RPMI8226 (cell line): ENCODE results near the gene ZNF76.

ENCODE experiments used
- DNase-seq: peaks from one replicate; pipeline ENCODE4 v3.0.0-alpha.2; 2015

ZNF76 gene

DNA sequence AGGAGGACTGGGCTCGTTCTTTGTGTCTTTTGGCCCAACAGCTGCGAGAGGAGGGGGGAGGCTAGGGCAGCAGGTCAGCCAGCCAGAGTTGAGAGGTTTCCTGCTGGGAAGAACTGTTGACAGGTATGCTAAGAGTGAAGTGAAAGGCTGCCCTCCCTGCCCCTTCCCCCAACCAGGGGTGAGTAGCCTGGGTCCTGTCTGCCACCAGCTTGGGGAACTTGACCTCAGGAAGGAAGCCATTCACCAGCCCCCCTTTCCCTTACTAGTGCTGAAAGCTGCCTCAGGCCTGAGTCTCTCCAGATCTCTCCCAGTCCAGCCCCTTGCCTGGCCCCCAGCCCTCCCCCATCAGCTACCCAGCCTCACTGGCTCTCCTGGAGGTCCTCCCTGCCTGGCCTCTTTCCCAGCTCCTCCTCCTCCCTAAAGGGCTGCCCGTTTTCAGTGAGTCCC is 20.7 kb upstream of the ZNF76 start:
- no peak for DNase-seq

DNA sequence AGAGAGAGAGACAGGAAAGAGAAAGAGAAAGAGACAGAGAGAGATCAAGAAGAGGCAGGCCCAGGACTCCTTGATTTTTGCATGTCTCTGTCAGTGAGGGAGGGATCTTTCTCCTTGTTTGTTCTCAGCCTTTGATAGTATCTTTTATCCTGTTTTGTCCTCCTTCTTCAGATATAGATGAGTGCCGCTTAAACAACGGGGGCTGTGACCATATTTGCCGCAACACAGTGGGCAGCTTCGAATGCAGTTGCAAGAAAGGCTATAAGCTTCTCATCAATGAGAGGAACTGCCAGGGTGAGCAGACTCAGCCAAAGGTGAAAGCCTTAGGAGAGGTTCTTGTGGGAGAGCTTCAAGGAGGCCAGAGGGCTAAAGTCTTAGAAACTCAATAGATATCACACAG is 20.0 kb upstream of the ZNF76 start:
- DNase-seq, result no peak

DNA sequence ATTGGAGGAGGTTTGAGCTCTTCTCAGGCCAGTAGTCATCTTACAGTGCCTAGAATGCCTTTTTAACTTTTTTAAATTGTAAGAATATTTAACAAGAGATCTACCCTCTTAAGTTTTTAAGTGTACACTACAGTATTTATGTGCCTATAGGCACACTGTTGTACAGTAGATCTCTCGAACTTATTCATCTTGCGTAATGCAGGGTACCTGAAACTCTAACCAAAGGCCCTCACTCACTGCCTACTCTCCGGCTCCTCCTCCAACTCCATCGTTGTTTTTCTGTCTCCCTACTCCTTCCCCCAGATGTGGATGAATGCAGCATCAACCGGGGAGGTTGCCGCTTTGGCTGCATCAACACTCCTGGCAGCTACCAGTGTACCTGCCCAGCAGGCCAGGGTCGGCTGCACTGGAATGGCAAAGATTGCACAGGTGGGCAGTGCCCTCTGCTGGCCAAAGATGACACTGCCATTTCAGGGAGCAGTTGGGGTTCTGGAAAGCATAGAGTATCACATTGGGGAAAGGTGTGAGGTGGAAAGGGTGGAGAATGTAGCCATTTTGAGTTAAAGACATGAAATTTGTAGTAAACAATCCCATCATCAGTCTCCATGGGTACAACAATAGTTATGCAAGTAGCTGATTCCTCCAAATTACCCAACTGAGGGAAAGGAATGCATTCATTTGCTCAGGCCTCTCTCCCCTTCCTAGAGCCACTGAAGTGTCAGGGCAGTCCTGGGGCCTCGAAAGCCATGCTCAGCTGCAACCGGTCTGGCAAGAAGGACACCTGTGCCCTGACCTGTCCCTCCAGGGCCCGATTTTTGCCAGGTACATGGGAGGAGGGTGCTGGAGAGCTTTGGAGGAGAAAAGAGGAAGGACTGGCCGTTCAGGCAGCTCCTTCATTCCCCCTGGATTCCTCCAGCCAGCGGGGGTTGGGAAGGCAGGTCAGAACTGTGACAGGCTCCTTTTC is 18.4 kb upstream of the ZNF76 start:
- peak; percentile 73 for DNase-seq

DNA sequence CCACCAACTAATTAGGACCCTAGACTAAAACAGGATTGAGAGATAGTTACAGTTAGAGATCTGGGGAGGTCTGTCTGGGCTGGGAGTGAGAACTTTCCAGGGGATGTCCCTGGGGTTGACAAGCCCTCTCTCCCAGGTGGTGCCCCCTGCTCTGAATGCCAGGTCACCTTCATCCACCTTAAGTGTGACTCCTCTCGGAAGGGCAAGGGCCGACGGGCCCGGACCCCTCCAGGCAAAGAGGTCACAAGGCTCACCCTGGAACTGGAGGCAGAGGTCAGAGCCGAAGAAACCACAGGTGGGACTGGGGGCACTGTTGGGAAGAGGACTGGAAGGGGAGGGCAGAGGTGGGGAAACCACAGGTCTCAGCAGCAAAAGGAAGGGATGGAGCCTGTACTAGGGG is 17.0 kb upstream of the ZNF76 start:
- no peak for DNase-seq

DNA sequence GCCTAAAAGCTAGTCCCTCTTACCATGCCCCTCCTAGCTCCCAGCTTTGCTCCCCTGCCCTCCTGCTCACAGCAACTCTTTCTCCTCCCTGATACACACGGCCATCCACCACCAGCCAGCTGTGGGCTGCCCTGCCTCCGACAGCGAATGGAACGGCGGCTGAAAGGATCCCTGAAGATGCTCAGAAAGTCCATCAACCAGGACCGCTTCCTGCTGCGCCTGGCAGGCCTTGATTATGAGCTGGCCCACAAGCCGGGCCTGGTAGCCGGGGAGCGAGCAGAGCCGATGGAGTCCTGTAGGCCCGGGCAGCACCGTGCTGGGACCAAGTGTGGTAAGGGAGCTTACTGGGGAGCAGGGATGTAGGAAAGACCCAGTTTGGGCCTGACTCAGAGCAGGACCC is 16.6 kb upstream of the ZNF76 start:
- DNase-seq, result no peak

DNA sequence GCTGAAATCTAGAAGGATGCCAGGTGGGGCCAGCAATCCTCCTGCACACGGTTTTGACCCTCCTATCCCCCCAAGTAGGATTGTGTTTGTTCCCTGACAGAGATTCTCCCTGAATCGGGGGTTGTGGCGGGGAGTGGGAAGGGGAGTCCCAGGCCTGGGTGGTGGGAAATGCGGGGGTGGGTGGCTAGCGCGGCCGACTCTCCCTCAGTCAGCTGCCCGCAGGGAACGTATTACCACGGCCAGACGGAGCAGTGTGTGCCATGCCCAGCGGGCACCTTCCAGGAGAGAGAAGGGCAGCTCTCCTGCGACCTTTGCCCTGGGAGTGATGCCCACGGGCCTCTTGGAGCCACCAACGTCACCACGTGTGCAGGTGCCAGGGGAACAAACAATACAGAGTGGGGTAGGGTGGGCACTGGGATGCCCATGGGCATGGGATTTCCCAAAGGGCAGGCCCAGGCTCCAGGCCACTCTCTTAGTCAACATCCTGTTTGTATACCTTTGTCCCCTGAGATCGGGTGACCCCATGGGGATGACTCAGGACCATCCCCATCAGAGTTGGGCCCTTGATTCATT is 16.1 kb upstream of the ZNF76 start:
- no peak for DNase-seq

DNA sequence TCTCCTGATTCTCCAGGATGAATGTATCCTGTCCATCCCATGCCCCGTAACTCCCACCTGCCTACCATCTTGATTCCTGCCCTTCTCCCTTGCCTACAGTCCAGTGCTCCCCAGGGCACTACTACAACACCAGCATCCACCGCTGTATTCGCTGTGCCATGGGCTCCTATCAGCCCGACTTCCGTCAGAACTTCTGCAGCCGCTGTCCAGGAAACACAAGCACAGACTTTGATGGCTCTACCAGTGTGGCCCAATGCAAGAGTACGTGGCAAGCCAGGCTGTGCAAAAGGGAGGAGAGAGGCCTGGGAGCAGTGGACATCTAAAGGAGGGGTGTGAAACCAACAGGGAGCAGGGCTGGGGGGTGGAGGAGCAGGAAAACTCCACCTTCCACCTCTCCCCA is 15.0 kb upstream of the ZNF76 start:
- DNase-seq, result no peak

DNA sequence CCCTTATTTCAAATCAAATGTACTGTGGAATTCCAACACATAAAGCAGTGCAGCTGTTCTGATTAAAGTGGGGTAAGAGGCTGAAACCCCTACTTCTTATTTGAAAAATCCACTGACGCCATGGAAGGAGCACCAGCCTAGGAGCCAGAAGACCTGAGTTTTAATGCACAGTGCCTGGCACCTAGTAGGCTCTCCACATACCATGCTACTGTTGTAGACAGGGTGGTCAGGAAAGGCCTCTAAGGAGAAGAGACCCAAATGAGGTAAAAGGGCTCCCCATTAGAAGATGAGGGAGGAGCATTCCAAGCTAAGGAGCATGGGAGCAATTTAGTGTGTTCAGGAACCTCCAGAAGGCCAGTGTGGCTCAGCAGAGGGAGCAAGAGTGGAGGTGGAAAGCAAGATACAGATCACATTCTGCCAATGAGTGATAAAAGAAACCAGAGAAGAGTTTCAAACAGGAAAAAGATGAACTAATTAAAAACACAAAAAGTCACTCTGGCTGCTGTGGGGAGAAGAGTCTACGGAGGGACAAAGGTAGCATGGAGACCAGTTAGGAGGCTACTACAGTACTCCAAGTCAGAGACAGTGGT is 11.8 kb upstream of the ZNF76 start:
- DNase-seq, result no peak

DNA sequence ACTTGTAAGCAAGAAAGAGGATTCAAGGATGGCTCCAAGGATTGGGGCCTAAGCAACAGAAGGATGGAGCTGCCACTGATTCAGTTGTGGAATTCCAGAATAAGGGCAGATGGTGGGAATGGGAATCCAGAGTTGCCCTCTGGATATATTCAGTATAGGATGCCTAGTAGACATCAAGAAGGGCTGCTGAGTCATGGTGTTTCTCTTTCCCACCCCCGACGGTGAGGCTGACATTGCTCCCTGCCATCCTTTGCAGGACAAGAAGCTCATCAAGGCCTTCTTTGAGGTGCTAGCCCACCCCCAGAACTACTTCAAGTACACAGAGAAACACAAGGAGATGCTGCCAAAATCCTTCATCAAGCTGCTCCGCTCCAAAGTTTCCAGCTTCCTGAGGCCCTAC is 11.2 kb upstream of the ZNF76 start:
- peak; percentile 16 for DNase-seq

DNA sequence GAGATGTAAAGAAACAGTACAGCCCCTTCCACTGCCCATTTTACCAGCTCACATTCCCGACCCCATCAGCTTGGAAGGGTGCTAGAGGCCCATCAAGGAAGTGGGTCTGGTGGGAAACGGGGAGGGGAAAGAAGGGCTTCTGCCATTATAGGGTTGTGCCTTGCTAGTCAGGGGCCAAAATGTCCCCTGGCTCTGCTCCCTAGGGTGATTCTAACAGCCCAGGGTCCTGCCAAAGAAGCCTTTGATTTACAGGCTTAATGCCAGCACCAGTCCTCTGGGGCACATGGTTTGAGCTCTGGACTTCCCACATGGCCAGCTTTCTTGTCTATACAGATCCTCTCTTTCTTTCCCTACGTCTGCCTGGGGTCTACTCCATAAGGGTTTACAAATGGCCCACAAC is 10.6 kb upstream of the ZNF76 start:
- no peak for DNase-seq

DNA sequence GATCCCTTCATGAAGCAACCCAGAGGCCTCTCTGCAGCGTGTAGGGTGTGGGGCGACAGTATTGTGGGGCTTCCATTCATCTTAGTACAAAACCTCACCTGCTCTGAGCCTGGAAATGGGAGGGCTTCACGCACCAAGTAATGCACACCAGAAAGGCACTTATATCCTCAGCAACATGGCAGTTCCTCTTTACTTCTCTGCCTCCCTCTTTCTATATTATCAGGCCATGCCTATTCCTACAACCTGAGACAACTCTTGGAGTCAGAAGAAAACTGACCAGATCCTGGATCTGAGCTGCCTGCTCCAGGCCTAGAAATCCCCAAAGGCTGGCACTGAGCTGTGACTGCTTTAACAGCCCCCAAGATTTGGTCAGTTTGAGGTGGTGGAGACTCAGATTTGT is 7.6 kb upstream of the ZNF76 start:
- no peak for DNase-seq

DNA sequence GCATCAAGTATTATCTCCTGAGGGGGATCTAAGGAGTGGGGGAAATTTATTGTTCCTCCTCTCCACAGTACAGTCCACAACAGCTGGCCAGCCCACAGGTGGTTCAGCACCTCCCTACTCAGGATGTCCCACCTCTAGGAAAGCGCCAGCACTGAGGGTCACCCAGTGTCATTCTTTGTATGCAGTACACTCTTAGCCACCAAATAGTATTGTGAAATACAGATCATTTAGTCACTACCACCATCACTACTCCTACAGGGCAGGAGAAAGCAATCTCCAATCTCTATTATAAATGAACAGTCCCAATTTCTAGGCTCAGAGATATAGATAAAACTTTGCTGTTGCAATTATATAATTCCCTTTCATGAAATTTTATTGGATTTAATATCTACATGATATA is 6.3 kb upstream of the ZNF76 start:
- DNase-seq, result no peak

DNA sequence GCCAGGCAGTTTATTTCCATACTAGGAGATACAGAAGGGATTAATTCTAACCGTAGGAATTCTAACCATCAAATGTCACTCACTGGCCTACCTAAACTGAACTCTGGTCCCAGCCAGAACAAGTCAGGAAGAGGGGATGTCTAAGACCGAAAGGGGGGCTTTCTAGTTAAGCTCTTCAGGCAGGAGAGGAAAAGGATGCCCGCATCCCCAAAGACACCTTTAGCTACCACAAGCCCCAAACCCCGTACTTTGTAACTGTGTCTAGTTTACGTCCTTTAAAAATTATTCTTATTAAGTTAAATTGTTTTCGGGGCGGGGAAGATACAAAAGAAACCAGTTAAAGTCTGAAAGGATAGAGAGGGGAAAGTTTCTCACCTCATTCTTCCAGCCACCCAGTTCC is 1.2 kb upstream of the ZNF76 start:
- DNase-seq, result no peak

DNA sequence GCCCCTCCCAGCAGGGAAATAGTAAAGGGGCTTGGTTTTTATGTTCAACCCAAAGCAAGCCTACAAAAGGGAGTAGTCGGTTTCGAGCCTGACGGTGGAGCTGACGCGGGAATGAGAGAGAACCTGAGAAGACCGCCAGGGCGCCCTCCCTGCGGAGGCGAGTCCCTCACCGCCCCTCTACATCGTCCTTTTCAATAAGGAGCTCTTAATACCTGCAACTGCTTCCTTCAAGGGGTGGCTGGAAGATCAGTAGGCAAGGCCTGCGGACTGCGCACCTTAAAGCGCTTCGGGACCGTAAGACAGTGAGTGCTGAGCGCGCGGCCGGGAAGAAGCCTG is 709 bp upstream of the ZNF76 start:
- no peak for DNase-seq

DNA sequence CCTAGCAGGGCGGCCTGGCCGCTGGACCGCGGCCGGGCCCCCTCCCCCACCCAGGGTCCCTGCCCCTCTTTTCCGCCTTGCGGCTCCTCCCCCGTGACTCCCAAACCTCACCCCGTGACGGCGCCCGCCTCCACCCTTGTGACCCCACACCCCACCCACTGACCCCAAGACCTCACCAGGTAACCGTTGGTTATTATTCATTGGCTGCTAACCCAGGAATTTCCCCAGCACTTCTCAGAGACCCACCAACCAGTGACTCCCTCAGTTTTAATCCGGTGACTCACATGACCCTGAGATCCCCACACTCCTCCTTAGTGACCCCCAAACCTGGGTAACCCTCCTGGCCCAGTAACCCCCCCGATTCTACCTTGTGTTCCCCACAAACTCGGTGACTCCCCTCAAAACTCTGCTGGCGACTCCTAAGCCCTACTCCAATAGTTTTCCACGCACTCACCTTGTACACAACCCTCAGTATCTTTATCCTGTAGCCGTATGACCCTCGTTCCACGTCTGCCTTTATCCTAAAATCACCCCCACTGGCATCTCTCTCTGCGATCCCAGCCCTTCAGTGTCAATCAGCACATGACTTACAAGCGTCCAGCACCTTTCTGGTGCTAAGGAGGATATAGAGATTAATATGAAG is 534 bp downstream of the ZNF76 start:
- peak; percentile 82 for DNase-seq

DNA sequence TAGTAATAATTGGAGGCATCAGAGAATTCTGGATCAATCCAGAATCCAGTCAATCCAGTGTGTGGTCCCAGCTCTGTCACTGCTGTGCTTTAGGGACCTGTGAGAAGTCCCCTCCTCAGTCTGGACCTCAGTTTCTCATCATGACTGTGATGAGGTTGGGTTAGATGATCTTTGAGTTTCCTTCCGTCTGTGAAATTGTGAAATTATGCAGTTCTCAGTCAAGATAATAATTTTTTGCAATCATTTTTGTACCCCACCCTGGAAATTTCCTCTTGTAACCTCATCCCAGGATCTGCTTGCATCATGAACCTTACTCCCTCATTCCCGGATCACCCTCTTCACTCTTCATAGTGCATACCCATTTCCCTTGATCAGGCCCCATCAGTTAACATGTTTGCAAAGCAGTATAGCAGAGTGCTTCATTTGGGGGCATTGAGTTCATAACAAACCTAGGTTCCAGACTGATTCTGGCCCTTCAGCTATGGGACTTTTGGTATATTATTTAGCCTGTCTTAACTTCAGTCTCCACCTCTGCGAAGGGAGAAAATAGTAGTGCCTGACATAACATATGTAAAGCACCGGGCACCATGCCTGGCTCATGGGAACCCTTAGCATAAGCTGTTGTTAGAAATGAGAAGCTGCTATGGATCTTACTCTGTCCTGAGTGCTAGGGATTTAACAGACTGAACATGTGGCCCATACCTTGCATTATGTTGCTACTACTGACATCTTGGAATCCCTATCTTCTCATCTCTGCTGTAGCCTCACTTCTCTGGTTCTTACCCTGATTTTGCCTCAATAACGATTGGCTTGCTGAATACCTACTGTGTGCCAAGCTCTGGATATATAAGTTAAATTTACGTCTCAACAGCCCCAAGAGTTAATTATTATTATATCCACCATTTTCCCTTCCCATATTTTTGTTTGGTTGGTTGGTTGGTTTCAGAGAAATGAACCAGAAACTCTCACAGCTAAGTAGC is 1.3 kb downstream of the ZNF76 start:
- DNase-seq, result no peak

DNA sequence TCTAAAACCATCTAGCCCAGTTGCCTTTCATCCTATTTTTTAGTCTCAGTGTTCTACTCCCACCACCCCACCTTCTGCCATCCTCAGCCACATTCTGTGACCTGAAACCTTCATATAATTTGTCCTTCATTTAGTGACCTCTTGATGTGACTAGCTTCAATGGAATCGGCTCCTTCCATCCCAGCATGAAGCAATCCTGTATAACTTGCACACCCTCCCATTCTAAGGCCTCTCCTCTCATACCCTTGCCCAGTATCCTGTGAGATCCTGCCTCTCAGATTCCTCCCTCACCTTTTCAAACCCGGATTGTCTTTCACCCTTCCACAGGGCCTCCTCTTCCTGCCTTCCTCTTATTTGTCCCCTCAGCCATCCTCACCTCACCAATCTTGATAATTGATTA is 3.1 kb downstream of the ZNF76 start:
- no peak for DNase-seq

DNA sequence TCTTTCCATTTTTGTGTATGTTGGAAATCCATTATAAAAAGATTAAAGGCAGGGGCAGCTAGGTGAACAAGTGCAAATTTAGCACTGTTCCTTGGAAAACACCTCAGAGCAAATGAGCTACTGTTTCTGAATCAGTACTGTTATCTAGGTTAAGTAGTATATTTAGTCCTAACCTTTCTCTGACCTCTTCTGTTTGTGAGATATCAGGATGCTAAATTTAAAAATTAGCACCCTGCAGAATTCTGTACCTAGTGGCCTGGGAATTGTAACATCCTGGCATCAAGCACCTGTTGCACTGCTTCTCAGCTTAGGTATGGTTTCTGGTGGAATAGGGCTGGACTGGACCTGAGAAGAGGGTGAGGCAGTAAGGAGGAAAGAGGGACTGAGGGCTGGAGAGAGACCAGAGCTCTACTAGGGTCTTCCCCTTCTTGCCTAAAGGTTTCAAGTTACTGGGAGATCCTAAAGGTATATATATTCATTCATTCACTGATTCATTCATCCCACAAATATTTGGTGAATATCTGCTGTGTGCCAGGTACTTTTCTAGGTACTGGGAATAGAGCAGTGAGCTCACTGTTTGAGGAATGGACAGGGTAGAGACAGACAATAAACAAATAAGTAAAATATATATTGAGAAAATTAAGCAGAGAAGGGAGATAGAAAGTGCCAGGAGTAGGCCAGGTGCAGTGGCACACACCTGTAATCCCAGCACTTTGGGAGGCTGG is 5.2 kb downstream of the ZNF76 start:
- no peak for DNase-seq

DNA sequence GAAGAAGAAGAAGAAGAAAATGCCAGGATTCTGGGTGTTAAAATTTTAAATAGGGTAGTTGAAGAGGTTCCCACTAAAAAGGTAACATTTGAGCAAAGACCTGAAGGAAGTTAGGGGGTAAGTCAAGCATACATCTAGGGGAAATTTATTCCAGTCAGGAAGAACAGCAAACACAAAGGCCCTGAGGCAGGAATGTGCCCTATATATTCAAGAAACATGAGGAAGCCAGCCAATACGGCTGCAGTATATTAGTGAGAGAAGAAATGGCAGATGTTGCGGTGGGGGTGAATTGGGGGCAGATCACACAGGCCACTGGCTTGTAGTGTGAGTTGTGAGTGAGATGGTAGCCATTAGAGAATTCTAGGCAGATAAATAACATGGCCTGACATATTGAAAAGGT is 6.0 kb downstream of the ZNF76 start:
- no peak for DNase-seq

DNA sequence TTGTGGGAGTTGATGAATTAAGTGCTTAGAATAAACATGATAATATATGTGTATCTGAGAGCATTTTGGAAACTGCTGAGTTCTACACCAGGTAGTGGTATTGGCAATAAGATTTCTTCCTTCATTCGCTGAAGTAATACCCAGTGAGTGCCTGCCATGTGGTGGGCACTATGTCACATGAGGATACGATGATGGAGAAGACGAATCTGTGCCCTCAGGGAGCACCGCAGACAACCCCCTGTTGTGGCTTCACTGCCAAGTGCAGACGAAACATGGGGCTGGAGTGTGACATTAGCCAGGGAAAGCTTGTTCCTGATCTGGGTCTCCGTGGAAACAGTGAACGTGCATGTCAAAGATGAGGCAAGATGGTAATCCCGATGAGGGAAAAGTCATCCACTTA is 7.9 kb downstream of the ZNF76 start:
- DNase-seq, result no peak

DNA sequence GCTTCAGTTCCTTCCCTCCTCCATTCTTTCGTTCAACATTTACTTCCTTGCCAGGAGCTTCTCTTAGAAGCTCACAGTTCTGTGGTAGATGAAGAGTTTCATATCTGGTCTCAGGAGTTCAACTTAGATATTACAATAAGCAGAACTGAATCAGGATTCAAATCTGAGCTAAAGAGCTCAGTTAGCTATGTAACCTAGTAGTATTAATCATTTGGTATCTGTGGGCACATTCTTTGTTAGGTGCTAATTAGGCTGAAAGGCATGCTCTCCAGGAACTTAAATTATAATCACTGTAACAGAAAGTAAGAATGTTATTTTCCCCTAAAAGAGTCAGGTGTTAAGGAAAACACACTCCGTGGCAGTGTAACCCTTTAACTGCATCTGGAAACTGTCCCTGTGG is 8.4 kb downstream of the ZNF76 start:
- DNase-seq, result no peak

DNA sequence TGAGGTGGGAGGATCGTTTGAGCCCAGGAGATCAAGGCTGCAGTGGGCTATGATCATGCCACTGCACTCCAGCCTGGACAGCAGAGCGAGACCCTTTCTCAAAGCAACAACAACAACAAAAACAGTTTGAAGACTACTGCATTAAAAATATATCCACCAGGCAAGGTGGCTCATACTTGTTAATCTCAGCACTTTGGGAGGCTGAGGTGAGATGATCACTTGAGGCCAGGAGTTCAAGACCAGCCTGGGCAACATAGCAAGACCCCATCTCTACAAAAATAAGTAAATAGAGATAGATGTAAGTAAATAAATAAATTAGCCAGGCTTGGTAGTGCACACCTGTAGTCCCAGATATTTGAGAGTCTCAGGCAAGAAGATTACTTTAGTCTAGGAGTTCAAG is 12.5 kb downstream of the ZNF76 start:
- DNase-seq, result no peak
